ENCODE measurements around the gene TAF4.

The TAF4 gene

DNA sequence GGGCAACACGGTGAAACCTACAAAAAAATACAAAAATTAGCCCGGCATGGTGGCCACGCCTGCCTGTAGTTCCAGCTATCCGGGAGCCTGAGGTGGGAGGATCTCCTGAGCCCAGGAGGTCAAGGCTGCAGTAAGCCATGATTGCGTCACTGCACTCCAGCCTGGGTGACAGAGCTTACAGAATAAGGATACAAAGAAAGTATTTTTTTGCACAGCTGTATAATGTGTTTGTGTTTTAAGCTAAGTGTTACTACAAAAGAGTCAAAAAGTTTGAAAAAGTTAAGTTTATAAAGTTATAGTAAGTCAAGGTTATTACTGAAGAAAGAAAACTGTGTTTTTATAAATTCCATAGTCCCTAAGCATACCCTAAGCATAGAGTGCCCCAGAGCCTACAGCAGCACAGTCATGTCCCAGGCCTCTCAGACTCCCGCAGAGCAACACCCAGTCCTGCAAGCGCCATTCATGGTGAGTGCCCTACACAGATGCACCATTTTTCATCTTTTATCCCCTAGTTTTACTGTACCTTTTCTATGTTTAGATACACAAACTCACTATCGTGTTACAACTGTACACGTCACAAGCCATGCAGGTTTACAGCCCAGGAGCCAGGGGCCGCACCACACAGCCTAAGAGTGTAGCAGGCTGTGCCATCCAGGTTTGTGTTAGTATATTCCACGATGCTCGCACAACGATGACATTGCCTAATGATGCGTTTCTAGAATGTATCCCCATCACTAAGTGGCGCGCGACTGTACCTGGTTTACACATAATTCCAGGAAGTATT, 22.4 kb downstream of the TAF4 start:
- DNase-seq: no peak

DNA sequence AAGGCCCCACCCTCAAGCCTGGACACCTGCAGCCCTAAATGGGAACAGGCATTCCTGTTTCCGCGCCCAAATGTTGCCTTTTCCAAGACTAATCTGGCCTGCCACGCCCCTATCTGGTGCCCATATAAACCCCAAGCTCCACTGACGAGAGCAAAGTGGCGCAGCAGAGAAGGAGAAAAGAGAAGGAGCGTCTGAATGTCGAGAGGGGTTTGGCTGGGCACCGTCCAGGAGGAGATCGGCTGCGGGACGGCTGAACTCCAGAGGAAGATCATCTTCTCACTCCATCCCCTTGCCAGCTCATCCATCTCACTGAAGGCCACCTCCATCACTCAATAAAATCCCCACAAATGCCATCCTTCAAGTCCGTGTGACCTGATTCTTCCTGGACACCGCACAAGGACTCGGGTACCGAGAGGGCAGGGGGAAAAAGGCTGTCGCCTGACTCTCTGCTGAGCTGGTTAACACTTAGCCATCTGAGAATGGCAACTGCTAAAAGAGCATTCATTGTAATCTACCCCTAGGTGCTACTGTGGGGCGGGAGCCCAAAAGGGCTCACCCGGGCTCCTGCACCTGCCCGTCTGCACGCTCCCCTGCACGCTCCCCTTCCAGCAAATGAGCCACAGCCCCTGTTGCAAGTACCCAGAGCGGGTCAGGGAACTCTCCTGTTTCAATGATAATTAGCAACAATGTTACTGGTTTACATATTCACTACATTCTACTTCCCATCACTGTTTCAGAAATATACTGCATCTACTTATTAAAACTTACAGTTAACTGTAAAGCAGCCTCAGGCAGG, 23.5 kb downstream of the TAF4 start:
- DNase-seq: no peak

DNA sequence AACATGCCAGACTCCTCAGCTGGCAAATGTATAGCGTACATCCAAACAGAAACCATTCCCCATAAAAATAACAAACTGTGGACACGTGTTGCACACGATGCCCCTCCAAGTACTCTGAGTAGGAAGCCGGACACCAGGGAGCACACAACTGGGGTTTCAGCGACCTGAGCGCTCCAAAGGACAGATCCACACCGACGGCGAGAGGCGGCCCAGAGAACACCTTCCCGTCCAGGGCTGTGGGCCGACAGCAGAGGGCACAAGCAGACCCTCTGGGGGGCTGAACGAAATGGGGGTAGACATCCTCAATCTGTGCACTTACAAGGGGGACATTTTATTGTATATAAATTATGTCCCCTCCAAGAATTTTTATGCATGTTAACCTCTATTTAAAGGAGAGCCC, 24.7 kb downstream of the TAF4 start:
- DNase-seq: no peak

DNA sequence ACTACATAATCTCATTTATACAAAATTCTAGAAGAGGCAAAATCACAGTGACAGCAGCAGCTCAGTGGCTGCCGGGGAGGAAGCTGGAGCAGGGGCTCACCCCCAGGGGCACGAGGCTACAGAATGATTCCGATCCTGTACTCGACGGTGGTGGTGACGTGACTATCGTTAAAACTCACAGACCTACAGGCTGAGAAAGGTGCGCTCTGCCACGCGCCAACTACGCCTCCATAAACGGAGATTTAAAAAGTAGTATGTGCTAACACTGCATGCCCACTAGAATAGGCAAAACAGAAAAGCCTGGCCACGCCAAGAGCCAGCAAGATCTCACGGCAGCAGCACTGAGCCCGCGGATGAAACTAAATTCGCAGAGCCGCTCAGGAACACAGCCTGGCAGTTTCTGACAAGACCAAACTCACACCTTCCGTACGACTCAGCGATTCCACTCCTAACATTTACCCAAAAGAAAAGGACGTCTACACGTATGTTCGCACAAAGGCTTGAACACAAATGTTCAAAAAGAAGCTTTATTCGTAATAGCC, 25.2 kb downstream of the TAF4 start:
- no peak for DNase-seq

DNA sequence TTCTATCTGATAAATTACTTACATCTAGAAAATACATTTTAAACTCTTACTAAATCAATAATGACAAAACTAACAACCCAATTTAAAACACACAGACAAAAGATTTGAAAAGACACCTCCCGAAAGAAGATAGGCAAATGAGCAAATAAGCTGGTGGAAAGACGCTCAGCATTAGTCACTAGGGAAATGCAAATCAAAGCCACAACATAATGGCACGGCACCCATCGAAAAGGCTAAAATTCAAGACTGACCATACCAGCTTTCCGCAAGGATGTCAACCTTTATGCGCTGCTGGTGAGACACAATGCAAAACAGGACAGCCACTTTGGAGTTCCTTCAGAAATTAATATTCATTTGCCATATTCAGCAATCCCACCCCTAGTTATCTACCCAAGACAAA, 25.9 kb downstream of the TAF4 start:
- no peak for DNase-seq

DNA sequence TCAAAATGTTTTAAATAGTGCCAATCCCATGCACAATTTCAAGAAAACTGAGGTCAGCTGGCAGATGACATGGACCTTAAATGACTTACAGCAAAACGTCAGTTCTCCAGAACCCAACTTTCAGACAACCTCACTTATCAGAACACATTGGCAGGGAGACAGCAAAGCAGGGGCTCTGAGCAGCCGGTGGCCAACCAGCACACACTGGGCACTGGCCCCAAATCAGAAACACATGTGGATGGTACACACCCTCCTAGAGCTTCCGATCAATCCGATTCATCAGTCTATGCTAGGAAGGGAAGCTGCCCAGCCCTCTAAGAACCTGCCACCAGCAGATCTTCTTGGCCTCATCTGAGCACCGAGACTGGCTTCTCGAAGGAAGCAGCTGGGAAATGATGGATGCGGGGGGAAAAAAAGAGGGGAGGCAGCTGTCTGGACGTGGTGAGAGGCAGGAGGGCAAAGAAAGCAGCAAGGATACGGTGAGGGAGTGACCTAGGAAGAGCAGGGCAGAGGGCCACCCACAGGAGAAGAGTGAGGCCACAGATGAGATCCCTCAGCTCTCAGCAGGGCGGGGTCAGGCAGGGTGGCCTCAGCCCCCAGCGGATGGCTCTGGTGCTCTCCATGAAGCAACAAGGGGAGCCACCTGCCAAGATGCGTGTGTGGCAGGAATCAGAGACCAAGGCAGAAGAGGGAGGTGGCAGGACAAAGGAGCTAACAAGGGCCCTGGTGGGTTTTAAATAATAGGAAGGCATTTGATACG, 32.9 kb downstream of the TAF4 start:
- no peak for DNase-seq

DNA sequence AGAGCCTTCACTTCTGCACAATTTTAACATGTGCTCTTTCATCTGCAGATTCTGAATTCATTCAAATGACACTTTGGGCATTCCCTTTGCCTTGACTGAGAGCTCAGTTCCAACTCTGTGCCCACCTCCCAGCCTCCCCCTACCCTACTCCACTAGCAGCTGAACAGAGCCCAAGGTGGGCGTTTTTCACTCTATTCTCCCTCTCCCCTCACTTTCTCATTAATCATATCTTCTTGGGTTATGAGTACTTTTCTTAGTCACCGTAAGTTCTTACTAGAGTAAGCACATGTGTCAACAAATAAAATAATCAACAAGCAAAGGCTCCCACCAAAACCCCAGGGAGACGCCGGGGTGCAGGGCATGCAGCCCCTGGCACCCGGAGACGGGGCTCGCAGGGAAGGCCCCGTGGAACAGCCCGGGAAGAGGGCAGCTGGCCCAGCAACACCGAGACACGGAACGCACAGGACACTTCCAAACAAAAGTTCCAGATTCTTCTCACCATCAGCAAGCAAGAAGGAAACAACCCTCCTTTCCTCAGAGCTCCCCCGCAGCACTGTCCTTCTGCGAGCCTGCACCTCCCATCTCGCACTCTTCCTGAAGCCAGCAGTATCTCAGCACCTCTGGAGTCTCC, 34.1 kb downstream of the TAF4 start:
- DNase-seq: no peak

DNA sequence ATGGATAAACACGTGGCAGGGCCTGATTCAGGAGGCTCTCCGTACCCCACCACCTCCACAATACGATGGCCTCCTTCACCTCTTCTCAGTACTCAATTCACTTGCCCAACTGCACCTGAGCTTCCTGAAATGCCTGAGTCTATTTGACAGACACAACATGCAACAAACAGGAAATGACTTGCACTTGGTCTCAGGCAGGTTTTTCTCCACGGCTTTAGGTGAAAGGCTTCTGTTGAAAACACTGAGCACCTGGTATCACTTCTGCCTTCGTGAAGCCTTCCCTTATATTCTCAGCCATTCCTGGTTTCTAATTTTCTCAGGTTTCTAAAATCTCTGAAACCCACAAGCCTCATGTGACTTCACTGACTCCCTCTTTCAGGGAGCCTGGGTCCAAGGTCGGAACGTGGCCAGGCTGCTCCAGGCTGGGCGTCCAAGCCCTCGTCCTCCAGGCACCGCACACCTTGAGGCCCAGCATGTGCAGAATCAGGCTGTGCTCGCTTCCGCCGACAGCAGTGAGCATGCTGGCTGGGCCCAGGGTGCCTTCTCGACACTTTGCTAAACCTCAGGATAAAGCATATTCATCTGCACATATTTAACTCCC, 34.7 kb downstream of the TAF4 start:
- no peak for DNase-seq

DNA sequence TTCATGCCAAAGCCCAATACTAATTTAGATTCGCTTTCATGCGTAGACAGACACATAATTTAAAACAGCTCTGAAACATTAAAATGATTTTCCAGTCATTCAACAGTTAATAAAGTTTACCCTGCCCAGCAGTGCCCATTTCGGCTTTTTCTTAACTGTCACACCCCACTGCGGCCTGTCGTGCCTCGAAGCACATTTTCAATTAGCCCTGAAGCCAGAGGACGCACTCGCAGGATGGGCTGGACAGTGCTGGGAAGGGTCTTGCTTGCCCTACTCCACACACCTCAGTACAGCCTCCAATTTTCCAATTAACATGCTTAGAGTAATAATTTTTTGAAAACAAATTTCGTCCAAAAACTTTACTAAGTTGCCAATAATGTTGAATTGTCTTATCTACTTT, 35.3 kb downstream of the TAF4 start:
- DNase-seq: no peak

DNA sequence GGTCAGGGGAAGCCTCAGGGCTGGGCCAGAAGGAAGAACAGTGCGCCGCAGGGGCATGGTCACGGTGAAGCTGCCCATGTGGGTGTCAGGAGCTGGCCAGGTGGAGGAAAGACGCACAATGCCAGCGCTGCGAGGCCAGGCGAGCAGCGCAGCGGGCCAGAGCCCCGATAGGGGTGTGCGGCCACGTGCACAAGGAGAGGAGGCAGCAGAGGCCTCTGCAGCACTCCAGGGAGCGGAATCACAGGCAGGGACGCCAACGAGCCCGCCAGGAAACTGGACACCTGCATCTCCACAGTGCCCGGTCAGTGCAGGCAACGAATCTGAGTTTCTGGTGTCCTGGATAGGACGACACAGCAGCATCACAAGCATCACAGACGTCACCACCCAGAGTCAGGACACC, 35.7 kb downstream of the TAF4 start:
- DNase-seq: no peak

DNA sequence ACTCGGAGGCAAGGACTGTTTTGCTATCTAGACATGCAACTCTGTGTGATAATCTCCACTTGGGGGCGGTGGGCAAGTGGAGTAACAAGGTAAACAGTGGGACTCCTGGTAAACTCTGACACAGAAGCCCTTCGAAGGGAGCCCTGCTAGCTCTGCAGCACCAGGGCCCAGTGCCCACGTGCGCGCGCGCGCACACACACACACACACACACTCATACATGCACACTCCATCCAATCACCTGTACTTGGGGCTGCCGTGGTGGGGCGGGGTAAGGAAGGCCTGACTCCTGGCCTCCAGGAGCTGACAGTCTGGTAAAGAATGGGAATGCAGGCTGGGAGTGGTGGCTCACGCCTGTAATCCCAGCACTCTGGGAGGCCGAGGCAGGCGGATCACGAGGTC, 36.4 kb downstream of the TAF4 start:
- DNase-seq: no peak

DNA sequence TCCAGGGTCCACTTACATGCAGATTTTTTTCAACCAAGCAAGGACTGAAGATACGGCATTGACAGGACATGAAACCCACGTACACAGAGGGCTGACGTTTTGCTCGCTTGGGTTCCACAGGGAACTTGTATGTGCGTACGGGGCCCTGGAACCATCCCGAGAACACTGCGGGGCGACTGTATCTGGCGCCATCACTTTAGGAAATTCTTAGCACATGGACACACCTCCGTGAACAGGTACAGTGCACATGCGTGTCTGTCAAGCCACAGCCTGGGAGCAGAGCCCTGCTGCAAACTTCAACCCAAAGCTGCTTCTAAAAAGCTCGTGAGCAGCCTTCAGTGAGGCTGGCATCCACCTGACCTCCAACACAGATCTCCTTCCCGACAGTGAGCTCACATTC, 37.3 kb downstream of the TAF4 start:
- no peak for DNase-seq

DNA sequence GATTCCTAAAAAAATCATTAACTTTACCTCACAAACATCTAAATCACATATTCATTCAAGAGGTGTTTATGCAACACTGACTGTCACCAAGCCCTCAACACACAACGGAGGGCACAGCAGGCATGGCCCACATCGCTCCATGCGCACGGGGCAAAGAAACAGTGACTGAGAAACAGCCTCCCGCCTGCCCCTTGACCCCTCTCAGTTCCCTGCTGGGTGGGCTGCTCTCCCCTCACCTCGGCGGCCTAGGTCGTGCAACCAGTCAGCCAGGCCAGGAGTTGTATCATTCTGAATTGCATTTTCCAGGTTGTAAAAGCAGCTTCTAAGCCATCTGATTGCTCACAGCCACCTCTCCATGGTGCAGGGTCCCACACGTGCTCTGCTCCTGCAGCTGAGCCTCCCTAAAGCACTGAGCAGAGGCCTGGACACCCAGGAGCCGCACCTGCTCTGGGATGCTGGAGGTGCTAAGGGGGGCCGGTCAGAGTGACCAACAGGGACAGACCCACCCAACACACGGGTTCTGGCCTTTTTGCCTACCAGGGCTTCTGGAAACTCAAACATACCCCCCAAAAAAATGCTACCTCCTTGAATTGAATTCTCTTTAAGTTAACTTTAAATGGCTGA, 37.9 kb downstream of the TAF4 start:
- DNase-seq: no peak

DNA sequence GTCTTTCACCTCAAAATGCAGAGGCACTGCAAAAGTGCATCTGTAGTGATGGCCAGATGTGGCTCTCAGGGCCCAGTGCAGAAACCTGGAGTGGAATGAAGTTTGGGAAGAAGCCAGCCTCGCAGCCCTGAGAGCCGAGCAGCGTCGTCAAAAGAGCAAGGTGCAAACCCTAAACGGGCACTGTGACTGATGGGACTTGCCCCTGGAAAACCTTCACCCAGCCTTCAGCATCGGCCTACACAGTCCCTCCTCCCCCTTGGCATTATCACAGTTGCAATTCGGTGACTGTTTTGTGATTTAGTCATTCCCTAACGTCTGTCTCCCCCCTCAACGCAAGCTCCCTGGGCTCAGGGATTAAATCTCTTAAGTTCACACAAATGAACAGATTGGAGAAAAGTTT, 38.6 kb downstream of the TAF4 start:
- no peak for DNase-seq

DNA sequence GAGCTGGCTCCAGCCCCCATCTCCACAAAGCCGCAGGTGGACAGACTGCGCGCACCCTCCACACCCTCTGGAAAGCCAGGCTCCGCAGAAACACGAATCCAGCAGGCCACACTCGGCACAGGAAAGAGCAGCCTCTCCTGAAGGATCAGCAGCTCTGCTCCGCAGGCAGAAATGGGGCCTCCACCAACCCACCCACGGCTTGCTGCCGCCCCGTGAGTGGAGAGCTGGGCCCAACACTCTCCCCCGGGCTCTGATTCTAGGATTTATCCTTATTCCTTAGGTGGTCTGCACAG, 39.2 kb downstream of the TAF4 start:
- no peak for DNase-seq

DNA sequence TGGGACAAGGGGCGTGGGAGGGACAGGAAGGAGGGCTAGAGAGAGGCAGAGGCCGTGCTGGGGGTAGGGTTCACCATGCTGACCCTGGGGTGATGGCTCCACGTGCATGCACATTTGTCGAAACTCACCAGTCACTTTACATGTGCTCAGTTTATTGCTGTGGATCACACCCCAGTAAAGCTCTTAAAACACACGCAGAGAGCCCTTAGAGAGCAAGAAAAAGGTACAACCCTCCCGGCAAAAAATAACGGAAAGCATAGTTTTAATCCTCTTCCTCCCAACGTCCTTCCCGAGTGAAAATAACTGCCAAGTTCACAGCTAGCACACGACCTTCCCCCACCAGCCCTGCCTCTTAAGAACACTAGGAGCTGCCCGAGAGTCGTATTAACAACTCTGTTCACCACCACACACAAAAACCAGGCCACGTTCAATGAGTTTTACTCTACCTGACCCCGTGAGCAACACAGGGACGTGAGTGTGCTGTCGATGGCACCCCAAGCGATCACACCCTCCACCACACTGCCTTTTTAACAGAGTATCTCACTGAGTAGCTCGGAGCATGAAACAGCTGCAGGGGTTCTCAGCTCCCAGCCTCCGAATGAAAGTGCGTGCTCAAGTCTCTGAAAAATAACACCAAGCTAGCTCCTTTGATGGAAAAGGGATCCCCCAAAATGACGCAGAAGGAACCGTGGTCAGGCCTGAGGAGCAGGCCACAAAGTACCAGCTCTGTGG, 39.7 kb downstream of the TAF4 start:
- no peak for DNase-seq

DNA sequence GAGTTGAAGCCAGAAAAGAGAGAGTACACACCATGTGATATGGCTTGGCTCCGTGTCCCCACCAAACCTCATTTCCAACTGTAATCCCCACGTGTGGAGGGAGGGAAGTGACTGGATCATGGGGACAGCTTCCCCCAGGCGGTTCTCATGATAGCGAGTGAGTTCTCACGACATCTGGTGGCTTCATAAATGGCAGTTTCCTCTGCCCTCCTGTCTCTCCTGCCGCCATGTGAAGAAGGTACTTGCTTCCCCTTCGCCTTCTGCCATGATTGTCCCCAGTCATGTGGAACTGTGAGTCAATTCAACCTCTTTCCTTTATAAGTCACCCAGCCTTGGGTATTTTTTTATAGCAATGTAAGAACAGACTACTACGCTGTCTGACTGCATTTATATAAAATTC, 40.3 kb downstream of the TAF4 start:
- no peak for DNase-seq

DNA sequence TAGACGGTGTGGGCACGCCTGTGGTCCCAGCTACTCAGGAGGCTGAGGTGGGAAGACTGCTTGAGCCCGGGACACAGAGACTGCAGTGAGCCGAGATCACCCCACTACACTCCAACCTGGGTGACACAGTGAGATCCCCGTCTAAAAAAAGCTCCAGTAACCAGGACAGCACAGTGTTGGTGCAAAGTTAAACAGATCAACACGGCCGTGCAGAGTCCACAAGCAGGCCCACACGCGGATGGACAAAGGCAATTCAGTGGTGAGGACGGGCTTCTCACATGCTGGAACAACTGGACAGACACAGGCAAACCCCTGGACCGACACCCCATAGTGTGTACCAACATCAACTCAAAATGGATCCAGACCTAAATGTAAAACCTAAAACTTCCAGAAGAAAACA, 41.7 kb downstream of the TAF4 start:
- DNase-seq: no peak

DNA sequence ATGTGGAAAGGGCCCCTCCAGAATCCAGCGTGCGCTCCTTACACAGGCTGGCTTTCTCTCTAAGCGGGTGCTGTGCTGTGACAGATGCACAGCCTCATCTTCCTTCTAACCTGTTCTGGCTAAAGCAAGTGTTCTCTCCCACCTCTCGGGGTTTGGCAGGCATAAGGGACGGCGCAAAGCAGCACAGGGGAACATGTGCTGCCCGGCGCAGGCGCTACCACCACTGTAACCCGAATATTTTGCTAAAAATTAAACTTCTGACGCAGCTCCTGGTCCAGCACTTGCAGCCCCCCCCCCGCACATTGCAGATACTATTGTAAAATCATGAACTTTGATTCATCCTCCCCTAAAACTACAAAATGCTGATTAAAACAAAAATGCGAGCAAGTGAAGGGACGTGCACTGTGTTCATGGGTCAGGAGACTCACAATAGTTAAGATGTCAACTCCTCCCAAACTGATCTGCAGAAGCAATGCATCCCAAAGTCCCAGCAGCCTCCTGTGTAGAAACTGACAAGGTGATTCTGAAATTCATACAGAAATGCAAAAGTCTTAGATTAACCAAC, 43.0 kb downstream of the TAF4 start:
- DNase-seq: no peak

DNA sequence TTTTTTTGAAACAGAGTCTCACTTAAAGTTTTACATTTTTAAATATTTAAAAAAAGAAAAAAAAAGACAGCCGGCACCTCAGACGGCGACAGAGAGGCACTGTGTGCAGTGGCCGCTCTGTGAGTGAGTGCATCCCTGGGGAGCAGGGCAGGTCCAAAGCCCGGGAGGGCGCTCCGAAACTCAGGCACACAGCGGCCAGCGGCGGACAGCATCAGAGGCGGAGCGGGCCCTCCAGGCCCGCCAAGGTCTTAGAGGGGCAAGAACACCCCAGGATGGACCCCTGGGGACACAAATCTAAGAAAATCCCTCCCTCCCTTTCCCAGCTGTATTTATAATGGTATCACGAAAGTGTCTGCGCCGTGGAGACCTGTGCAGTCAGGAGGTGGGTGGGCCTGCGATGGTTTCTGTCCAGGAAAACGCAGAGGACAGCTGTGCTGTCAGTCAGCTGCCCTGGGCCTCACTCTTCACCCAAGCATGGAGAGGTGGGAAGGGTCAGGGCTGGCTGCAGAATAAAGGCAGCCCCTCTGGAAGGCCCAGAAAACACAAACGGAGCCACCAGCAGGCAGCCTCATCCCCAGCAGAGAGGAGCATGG, 43.8 kb downstream of the TAF4 start:
- no peak for DNase-seq
